ENCODE measurements around the gene PRKCA.

The PRKCA gene

GRCh38 chr17:66299711-66300110 lies 2.7 kb upstream of the PRKCA start:
- ChIA-PET POLR2A (no interaction called here), CTCF (interaction anchor here (1.1 kb wide), 1 partner anchor 267 kb away, joined by 3 read pairs; no protein-coding TSS in a partner anchor)
- no peak overlapping the region for H3K4me3 ChIP-seq (ENCODE audit: low read depth, low read length)
- no peak for DNase-seq (ENCODE audit: low read depth, low spot score)
- no peak for TF ChIP-seq CTCF (IDR thresholded peaks at IDR 0.05; ENCODE audit: insufficient read depth, low read length, missing control alignments)

GRCh38 chr17:66300956-66301355 lies 1.5 kb upstream of the PRKCA start:
- ChIA-PET CTCF (interaction anchor here (0.9 to 2.3 kb wide), 4 partner anchors 12 to 266 kb away, joined by 3 to 8 read pairs (median 3); no protein-coding TSS in a partner anchor), POLR2A (no interaction called here)
- no peak for DNase-seq (ENCODE audit: low read depth, low spot score)
- TF ChIP-seq CTCF (IDR thresholded peaks at IDR 0.05; ENCODE audit: insufficient read depth, low read length, missing control alignments), result no peak
- no peak overlapping the region for H3K4me3 ChIP-seq (ENCODE audit: low read depth, low read length)

- DNase-seq (ENCODE audit: low read depth, low spot score), result no peak
- ChIA-PET POLR2A (interaction anchor here (0.6 to 0.9 kb wide), 2 partner anchors 96 to 238 kb away, joined by 3 read pairs; no protein-coding TSS in a partner anchor), CTCF (interaction anchor here (0.6 to 2.3 kb wide), 4 partner anchors 12 to 330 kb away, joined by 3 to 8 read pairs (median 3); no protein-coding TSS in a partner anchor)
- no peak for TF ChIP-seq CTCF (IDR thresholded peaks at IDR 0.05; ENCODE audit: insufficient read depth, low read length, missing control alignments)
- peak overlapping the region; percentile 67 for H3K4me3 ChIP-seq (ENCODE audit: low read depth, low read length)
Observed at GRCh38 chr17:66301367-66301863, 998 bp upstream of the PRKCA start.

- no peak for TF ChIP-seq CTCF (IDR thresholded peaks at IDR 0.05; ENCODE audit: insufficient read depth, low read length, missing control alignments)
- H3K4me3 ChIP-seq (ENCODE audit: low read depth, low read length), result peak overlapping the region; percentile 76
- DNase-seq (ENCODE audit: low read depth, low spot score), result no peak
- ChIA-PET POLR2A (interaction anchor here (1.1 to 1.2 kb wide), 2 partner anchors 246 to 371 kb away, joined by 3 to 4 read pairs; no protein-coding TSS in a partner anchor), CTCF (interaction anchor here (1.2 to 2.3 kb wide), 3 partner anchors 13 to 158 kb away, joined by 3 to 8 read pairs (median 5); no protein-coding TSS in a partner anchor)
Observed at GRCh38 chr17:66302761-66303626, 581 bp downstream of the PRKCA start.

GRCh38 chr17:66304304-66305174 lies 2.1 kb downstream of the PRKCA start:
- ChIA-PET POLR2A (interaction anchor here (0.6 to 1.2 kb wide), 4 partner anchors 127 to 370 kb away, joined by 3 to 5 read pairs (median 4); no protein-coding TSS in a partner anchor), CTCF (interaction anchor here (0.9 to 1.2 kb wide), 6 partner anchors 9 to 369 kb away, joined by 3 to 5 read pairs (median 3); no protein-coding TSS in a partner anchor)
- H3K4me3 ChIP-seq (ENCODE audit: low read depth, low read length), result peak overlapping the region; percentile 76
- DNase-seq (ENCODE audit: low read depth, low spot score), result no peak
- TF ChIP-seq CTCF (IDR thresholded peaks at IDR 0.05; ENCODE audit: insufficient read depth, low read length, missing control alignments), result no peak
